Muscle of leg (tissue), 11 donors: ENCODE data around the gene DCP1B. TPM values are rescaled to one million over a fixed set of nuclear protein-coding genes. Genes with fewer than 3 reads are reported as not detected.

Experiments
- DNase-seq: peaks from one replicate; pipeline ENCODE4 v3.0.0; 2013
- H3K27ac ChIP-seq: one replicate; pipeline ENCODE4 v1.5.1; 2013; ENCODE audit warnings: mild to moderate bottlenecking, low read length, control low read depth
- H3K27me3 ChIP-seq: one replicate; pipeline ENCODE4 v1.6.1; 2013; ENCODE audit warnings: low read length; ENCODE audit not compliant: control insufficient read depth, insufficient read depth
- H3K36me3 ChIP-seq: one replicate; pipeline ENCODE4 v1.6.1; 2013; ENCODE audit warnings: low read length; ENCODE audit not compliant: control insufficient read depth, insufficient read depth
- H3K4me1 ChIP-seq: one replicate; pipeline ENCODE4 v1.6.1; 2013; ENCODE audit warnings: low read length; ENCODE audit not compliant: control insufficient read depth, insufficient read depth
- H3K4me3 ChIP-seq: one replicate; pipeline ENCODE4 v1.5.1; 2013; ENCODE audit warnings: low read length, control low read depth
- H3K9me3 ChIP-seq: replicated peaks from 2 replicates; pipeline ENCODE4 v1.6.1; 2013; ENCODE audit warnings: low read depth, low read length; ENCODE audit not compliant: control insufficient read depth
- WGBS: methylation state at CpG from one replicate; pipeline ENCODE4 v1.1.5; 2013; ENCODE audit warnings: missing lambda C conversion rate; ENCODE audit not compliant: insufficient coverage; 5-methylcytosine and 5-hydroxymethylcytosine counted together
- polyA plus RNA-seq, 8 donors: library from polyadenylated mRNA; unstranded; fragments of 120-200 nt; gene quantifications; one replicate each; pipeline versions ENCODE4 v1.2.1 to v1.2.3, GENCODE V29; 2013; ENCODE audit warnings: inconsistent platforms in 1 of 8, low replicate concordance in 1 of 8; ENCODE audit not compliant: insufficient read length in 8 of 8, insufficient read depth in 1 of 8
- total RNA-seq: library from RNA; stranded (reverse); fragments of 120-200 nt; gene quantifications from one replicate; pipeline ENCODE4 v1.2.4, GENCODE V29; 2013

The DCP1B gene
- total and polyA plus RNA-seq, 9 donors, result 8.3 to 13.1 (median 11.1) TPM

DNA sequence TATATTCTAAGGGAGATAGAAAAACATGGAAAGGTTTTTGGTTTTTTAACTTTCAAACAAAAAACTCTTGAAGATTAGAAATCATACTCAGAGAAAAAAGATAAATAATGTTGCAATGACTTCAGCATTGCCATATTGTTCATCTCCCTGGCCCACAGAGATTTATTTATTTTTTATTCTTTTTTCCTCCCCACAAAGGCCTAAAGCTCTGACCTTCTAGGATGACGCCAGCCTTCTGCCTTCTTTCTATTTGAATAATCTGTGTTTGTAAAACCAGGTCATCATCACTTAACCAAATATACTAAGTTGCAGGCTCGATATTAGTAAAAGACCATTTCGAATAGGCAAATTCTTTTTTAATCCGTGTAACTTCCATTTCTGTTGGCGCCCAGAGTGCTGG is 4.4 kb upstream of the DCP1B start:
- no peak for DNase-seq
- Histone ChIP-seq H3K4me3 (no peak overlapping the region), H3K9me3 (no peaks in the 10 kb centered on the region), H3K27ac (no peak overlapping the region), H3K36me3 (no peaks in the 10 kb centered on the region), H3K27me3 (no peaks in the 10 kb centered on the region), H3K4me1 (peaks cover 4% of the 10 kb centered on the region)
- WGBS, result 93% methylated on average over 3 of the region's 5 CpGs

DNA sequence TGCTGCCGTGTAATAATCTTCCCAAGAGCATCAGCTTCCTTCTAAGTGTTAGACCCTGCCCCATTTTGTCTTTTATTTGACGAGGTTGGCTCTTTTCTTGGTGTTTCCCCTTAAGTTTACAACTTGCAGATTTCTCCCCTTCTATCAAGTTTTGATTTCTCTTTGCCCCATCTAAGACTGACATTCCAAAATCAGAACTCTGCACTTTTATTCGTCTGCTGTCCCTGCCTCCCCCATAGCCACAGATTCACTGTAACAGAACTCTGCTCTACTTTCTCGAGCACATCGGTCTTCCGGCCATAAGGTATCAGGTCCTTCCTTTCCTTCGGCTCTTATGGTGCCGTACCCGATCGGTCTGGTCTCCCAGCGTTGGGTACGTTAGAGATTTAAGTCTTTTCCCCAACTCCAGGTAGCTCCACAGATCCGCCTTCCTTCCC is 563 bp downstream of the DCP1B start:
- peaks cover 7% of the 10 kb centered on the region for H3K4me1 ChIP-seq
- H3K27ac ChIP-seq, result peak overlapping the region; percentile 98
- DNase-seq, result no peak
- H3K9me3 ChIP-seq, result no peaks in the 10 kb centered on the region
- peak overlapping the region; percentile 97 for H3K4me3 ChIP-seq
- H3K36me3 ChIP-seq, result no peaks in the 10 kb centered on the region
- WGBS, result 0% methylated on average over 13 of the region's 13 CpGs
- no peaks in the 10 kb centered on the region for H3K27me3 ChIP-seq

DNA sequence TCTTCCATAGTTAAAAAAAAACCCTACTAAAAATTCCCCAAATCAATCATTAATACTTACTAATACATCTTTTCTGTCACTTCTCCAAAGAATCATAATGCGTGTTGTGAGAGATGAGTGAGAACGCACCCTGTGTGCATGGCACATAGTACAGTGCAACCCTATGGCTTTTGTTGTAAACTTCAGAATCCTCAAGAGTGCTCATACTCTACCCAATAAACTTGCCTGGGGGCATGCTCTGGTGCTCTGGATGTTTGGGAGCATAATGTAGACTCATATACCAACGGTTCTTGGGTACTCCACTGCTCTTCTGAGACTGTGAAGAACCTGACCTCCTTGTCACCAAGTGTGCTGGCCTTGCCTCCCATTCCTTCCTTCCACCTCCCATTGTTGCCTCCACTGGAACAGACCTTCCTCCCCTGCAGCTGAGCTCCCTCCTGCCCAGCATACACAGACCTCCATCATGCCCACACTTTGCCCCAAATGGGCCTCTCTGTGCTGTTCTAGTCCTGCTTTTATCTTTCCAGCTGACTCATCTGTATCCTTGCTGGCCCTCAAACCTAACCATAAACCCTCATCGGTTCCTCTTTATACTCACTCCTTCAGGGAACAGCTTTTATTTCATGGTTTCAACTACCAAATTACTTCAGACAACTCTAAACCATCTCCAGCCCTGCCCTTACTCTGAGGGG is 8.9 kb downstream of the DCP1B start:
- no peak for DNase-seq
- Histone ChIP-seq H3K27me3 (no peaks in the 10 kb centered on the region), H3K9me3 (no peaks in the 10 kb centered on the region), H3K27ac (no peak overlapping the region), H3K4me1 (no peaks in the 10 kb centered on the region), H3K4me3 (no peak overlapping the region), H3K36me3 (peaks cover 2% of the 10 kb centered on the region)
- 97% methylated on average over 4 of the region's 4 CpGs for WGBS

DNA sequence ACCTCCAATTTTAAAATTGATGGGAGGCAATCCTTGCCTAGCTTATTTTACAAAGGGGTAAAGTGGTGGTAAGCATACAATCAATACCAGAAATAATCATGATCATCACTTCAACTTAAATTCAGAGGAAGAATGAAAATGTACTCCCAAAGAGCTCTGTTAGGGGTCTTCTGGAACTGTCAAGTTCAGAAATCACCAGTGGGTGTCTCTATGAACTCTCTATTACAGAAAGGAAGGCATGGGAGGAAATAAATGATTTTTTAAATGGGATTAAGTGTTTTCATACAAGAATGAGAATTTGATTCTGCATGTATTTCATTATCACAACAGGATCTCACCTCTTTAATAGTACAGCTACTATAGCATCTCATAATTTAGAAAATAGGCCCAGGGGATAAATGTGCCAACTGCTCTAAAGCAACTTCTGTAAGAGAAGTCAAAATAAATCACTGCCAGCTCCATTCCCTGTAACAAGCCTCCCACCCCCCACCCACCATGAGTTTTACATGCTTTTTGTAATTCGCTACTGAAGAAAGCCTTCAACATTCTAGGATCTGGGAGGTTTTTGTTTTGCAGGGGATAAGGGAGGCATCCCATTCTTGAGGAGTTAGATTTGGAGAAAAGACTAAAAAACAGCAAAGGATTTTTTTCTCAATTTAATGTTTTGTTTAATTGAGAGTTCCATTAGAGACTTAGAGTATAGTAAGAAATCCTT is 9.7 kb downstream of the DCP1B start:
- no CpG with 5 or more reads among the region's 1 CpG for WGBS
- peaks cover 2% of the 10 kb centered on the region for H3K36me3 ChIP-seq
- H3K9me3 ChIP-seq, result no peaks in the 10 kb centered on the region
- H3K27ac ChIP-seq, result no peak overlapping the region
- DNase-seq, result no peak
- no peak overlapping the region for H3K4me3 ChIP-seq
- no peaks in the 10 kb centered on the region for H3K4me1 ChIP-seq
- H3K27me3 ChIP-seq, result no peaks in the 10 kb centered on the region

- DNase-seq, result no peak
- WGBS, result no CpG with 5 or more reads among the region's 2 CpGs
- no peak overlapping the region for H3K27ac ChIP-seq
- peaks cover 4% of the 10 kb centered on the region for H3K36me3 ChIP-seq
- H3K27me3 ChIP-seq, result no peaks in the 10 kb centered on the region
- H3K9me3 ChIP-seq, result no peaks in the 10 kb centered on the region
- no peak overlapping the region for H3K4me3 ChIP-seq
- H3K4me1 ChIP-seq, result no peaks in the 10 kb centered on the region
Measured at GRCh38 chr12:1993871-1994371, 10.3 kb downstream of the DCP1B start.

DNA sequence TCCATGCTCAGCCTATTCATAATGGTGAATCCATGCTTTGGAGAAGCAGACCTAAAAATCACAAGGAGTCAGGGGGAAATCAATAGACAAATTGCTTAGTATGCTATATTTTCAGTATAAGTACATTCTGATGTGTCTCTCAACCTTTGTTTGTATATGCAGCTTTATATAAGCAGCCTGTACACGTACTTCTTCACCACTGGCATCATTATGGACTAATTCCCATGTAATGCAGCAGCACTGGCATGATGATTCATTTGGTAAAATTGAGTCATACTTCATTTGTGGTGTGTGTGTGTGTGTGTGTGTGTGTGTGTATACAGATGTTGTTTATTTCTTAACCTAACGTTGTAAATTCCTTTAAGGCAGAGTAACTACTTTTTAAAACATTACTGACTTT is 10.9 kb downstream of the DCP1B start:
- no CpG with 5 or more reads among the region's 2 CpGs for WGBS
- Histone ChIP-seq H3K27ac (no peak overlapping the region), H3K4me3 (no peak overlapping the region), H3K4me1 (no peaks in the 10 kb centered on the region), H3K36me3 (peaks cover 6% of the 10 kb centered on the region), H3K9me3 (no peaks in the 10 kb centered on the region), H3K27me3 (no peaks in the 10 kb centered on the region)
- DNase-seq, result no peak

- no peaks in the 10 kb centered on the region for H3K27me3 ChIP-seq
- H3K4me3 ChIP-seq, result no peak overlapping the region
- no peak for DNase-seq
- H3K27ac ChIP-seq, result no peak overlapping the region
- no peaks in the 10 kb centered on the region for H3K4me1 ChIP-seq
- WGBS, result 93% methylated on average over 3 of the region's 3 CpGs
- H3K9me3 ChIP-seq, result no peaks in the 10 kb centered on the region
- peaks cover 12% of the 10 kb centered on the region for H3K36me3 ChIP-seq
Measured at GRCh38 chr12:1992732-1993131, 11.5 kb downstream of the DCP1B start.

DNA sequence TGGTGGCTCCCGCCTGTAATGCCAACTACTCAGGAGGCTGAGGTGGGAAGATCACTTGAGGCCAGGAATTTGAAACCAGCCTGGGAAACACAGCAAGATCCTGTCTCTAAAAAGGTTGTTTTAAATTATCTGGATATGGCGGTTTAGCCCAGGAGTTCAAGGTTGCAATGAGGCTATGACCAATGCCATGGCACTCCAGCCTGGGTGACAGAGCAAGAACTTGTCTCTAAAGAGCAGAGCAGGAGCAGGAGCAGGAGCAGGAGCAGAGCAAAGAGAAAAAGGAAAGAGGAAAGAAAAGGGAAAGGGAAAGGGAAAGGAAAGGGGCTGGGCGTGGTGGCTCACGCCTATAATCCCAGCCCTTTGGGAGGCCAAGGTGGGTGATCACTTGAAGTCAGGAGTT is 15.1 kb downstream of the DCP1B start:
- Histone ChIP-seq H3K36me3 (peaks cover 17% of the 10 kb centered on the region), H3K4me1 (no peaks in the 10 kb centered on the region), H3K4me3 (no peak overlapping the region), H3K27ac (no peak overlapping the region), H3K27me3 (no peaks in the 10 kb centered on the region), H3K9me3 (peaks cover 10% of the 10 kb centered on the region)
- WGBS, result 97% methylated on average over 3 of the region's 4 CpGs
- no peak for DNase-seq

DNA sequence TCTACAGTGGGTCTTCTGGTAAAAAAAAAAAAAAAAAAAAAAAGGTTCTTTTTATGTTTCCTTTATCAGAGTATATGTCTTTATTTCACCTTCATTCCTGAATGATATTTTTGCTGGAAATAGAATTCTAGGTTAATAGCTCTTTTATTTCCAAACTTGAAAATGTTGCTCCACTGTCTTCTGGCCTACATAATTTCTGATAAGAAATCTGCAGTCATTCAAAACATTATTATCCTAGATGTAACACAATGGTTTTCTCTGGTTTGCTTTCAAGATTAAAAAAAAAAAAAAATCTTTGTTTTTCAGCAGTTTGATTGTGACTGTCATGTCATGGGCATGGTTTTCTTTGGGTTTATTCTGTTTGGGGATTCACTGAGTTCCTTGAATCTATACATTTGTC is 19.5 kb downstream of the DCP1B start:
- no peaks in the 10 kb centered on the region for H3K27me3 ChIP-seq
- H3K36me3 ChIP-seq, result peaks cover 15% of the 10 kb centered on the region
- no peaks in the 10 kb centered on the region for H3K4me1 ChIP-seq
- H3K4me3 ChIP-seq, result no peak overlapping the region
- peaks cover 10% of the 10 kb centered on the region for H3K9me3 ChIP-seq
- no peak for DNase-seq
- H3K27ac ChIP-seq, result no peak overlapping the region

- peaks cover 3% of the 10 kb centered on the region for H3K9me3 ChIP-seq
- H3K4me3 ChIP-seq, result no peak overlapping the region
- H3K4me1 ChIP-seq, result no peaks in the 10 kb centered on the region
- DNase-seq, result no peak
- H3K27ac ChIP-seq, result no peak overlapping the region
- H3K36me3 ChIP-seq, result no peaks in the 10 kb centered on the region
- no peaks in the 10 kb centered on the region for H3K27me3 ChIP-seq
- WGBS, result no CpG with 5 or more reads among the region's 2 CpGs
Measured at GRCh38 chr12:1980282-1980681, 24.0 kb downstream of the DCP1B start.
